Erythroblast (primary cell): ENCODE data around the gene USP49.
"Not testable (repeated sequence)": the region's sequence is repeated elsewhere in the genome, so short reads cannot be mapped to it uniquely, and the experiment has no call there.

Source experiments
- DNase-seq, 2 experiments: peaks; one replicate each; lab custom pipeline; 2025; lab: John Stamatoyannopoulos, UW
- GATA1 ChIP-seq: IDR thresholded peaks from 2 replicates; pipeline ENCODE4 v1.6.1; 2011; ENCODE audit warnings: low read depth, mild to moderate bottlenecking, control low read depth, low read length, moderate library complexity
- POLR2A ChIP-seq: IDR thresholded peaks from 2 replicates; pipeline ENCODE4 v1.6.1; 2011; ENCODE audit warnings: mild to moderate bottlenecking, low read length

USP49 gene

GRCh38 chr6:41779788-41780550, 115.2 kb downstream of the USP49 start, which contains the start of gene FRS3:
TSS of gene FRS3 (minus strand) at chr6:41779900. CDS start at chr6:41776987, 2,913 bp downstream.
- TF ChIP-seq GATA1 = no peak
- peak; percentile 13 for TF ChIP-seq POLR2A
- peak; percentile 96 to 98 for DNase-seq

DNA sequence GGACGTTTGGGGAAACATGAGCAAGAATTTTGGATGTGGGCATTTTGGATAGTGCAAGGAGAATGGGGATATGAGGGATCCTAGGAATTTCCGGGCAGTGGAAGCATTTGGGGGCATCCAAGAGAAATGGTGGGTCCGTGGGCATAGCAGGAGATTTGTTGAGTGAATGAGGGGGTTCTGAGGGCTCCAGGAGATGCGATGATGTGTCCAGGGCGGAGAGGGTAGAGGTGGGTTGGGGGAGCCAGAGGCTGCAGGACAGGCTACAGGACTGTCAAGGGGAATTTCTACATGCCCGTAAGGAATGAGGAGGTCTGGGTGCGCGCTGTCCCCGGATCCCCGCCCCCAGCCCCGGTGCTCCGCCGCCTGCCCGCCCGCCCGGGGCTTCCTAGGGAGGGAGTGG, 115.8 kb downstream of the USP49 start:
- DNase-seq = no peak
- TF ChIP-seq GATA1 (no peak), POLR2A (no peak)

DNA sequence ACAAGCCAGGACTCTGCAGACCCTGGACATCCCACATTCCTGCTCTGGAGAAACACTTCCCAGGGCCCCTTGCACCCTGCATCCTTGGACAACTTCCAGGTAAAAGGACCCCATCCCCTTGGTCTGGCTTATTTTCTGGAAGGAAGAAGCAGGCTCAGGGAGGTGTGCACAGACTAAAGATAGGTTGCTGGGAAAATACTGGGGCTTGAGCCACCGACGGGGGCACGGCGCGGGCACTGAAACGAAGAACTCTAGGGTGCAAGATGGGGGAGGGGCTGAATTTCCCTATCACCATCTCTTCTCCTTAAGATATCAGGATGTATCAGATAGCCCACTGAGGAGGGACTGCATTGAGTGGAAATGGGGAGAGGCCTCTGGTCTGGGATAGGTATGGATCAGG, 116.3 kb downstream of the USP49 start:
- TF ChIP-seq GATA1 (no peak), POLR2A (no peak)
- no peak for DNase-seq

DNA sequence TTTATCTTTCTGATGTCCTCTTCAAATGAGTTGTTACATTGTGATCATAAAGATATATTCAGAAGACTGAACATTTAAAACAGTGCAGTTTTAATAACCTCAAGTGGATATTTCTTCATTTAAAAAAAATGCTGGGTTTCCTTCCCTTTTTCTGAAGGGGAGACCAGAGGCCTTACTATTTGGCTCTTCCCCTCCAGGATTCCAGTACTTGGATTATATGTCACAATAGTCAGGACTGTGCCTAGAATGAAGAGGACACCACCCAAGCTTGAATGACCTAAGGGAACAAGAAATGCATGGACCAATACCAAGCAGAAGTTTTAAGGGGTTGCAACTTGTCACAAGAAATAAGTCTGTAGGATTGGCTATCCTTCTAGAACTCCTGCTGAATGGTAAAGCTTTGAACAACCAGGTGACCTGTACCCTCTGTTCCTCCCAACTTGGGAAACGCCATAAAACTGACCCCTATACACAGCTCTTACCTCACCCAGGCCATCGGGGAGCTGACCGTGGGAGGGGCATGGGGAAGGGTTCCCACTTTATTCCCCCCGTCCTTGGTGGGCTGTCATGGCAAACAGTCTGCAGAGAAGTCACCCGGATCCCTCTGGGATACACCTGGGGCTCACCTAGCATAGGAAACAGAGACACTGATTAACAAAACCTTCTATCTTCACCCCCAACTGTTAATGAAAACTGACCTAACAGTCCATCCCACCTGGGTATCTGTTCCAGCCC, 117.5 kb downstream of the USP49 start:
- no peak for DNase-seq
- no peak for TF ChIP-seq GATA1
- no peak for TF ChIP-seq POLR2A

- TF ChIP-seq POLR2A = no peak
- no peak for TF ChIP-seq GATA1
- no peak for DNase-seq
These were observed 119.8 kb downstream of the USP49 start for GRCh38 chr6:41775293-41775882.

GRCh38 chr6:41774841-41775240, 120.3 kb downstream of the USP49 start:
- DNase-seq = no peak
- TF ChIP-seq POLR2A (no peak), GATA1 (no peak)

- no peak for DNase-seq
- TF ChIP-seq POLR2A (no peak), GATA1 (no peak)
These were observed 123.9 kb downstream of the USP49 start for GRCh38 chr6:41771058-41771983.

DNA sequence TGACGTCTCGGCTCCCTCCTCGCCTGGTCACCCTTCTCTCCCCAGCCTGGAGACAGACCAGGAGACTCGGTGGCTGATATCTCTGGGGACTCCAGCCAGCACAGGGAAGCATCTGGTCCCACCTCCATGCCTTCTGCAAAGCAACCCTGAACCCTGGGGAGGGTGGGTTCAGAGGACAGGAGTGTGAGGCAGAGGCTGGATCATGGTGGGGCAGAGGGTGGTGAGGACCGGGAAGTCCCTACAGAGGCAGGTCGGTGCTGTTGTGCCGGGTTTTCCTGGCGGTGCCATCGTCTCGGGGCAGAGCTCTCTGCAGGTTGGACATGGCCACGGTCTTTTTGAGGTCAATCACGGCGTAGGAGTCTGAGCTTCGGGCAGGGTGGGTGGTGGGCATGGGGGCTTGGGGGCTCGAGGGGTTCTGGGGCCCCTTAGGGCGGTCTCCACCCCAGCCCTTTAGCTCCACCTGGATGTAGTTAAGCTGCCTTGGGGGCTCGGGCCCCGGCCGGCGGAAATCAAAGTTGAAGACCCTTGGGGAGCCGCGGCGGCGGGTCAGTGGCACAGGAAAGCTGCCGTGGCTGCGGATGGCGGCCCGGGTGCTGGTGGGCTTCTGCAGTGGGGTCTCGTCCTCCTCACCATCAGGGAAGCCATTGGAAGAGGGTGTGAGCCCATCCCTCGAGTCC, 124.7 kb downstream of the USP49 start:
- TF ChIP-seq POLR2A (no peak), GATA1 (no peak)

DNA sequence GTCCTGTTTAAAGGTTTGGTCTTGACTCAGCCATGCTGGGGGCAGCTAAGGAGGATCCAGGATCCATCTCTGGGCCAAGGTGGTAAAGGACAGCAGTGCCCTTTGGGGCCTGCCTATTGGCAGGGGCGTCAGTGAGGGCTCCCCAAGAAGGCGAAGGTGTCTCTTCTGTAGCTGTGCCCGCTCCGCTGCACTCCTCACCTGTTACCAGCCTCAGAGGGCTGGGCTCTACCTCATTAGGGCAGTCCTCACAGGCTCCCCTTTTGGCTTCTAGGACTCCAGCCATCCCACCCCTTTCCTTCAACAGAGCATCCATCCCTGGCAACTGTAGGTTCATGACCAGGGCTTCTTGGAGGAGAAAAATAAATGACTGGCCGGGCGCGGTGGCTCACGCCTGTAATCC, 125.8 kb downstream of the USP49 start:
- no peak for TF ChIP-seq POLR2A
- no peak for TF ChIP-seq GATA1
- DNase-seq = no peak

More for the DNA sequence above, 124.7 kb downstream of the USP49 start:
- DNase-seq = no peak

GRCh38 chr6:41768545-41769308, 126.4 kb downstream of the USP49 start:
- DNase-seq = peak; percentile 46 to 53

GRCh38 chr6:41767112-41767833, 127.9 kb downstream of the USP49 start:
- TF ChIP-seq GATA1 = no peak
- TF ChIP-seq POLR2A = no peak
- DNase-seq = peak; percentile 92 to 95

More at GRCh38 chr6:41768545-41769308, 126.4 kb downstream of the USP49 start:
- TF ChIP-seq GATA1 (no peak), POLR2A (no peak)

DNA sequence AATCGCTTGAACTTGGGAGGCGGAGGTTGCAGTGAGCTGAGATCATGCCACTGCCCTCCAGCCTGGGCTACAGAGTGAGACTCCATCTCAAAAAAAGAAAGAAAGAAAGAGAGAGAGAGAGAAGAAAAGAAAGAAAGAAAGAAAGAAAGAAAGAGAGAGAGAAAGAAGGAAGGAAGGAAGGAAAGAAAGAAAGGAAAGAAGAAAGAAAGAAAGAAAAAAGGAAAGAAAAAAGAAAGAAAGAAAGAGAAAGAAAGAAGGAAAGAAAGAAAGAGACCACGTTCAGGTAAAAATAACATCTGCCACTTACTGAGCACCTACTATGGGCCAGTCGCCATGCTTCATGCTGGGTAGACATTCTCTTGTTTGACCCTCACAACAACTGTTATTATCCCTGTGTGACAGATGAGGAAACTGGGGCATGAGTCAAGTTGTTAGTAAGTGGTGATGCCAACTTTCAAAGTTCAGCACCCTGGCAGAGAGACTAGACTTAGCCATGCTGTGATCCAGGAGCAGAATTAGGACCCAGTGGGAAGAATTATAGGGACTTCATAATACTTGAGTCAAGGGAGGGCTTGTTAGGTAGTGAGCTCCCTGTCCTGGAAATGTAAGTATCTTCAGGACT, 129.0 kb downstream of the USP49 start:
- not testable (repeated sequence) for DNase-seq
